HG03196 (cell line): ENCODE data around the gene PTK6.

Source experiments
- ATAC-seq: cut with Tn5 transposase; IDR thresholded peaks from one replicate; pipeline ENCODE4 v1.9.1; 2021; ENCODE audit not compliant: unreplicated experiment

Gene PTK6

GRCh38 chr20:63545814-63546213, 8.6 kb upstream of the PTK6 start:
- ATAC-seq, result no peak

- no peak for ATAC-seq
These were observed 7.9 kb upstream of the PTK6 start for GRCh38 chr20:63544958-63545516.

GRCh38 chr20:63544241-63544957, 7.2 kb upstream of the PTK6 start:
- no peak for ATAC-seq

- ATAC-seq, result no peak
These were observed 6.6 kb upstream of the PTK6 start for GRCh38 chr20:63543733-63544132.

- ATAC-seq, result no peak
These were observed 6.0 kb upstream of the PTK6 start for GRCh38 chr20:63543131-63543530.

- ATAC-seq, result no peak
These were observed 5.5 kb upstream of the PTK6 start for GRCh38 chr20:63542696-63543095.

GRCh38 chr20:63542031-63542559, 4.9 kb upstream of the PTK6 start:
- ATAC-seq, result no peak

- ATAC-seq, result no peak
These were observed 4.2 kb upstream of the PTK6 start for GRCh38 chr20:63541371-63541770.

- no peak for ATAC-seq
These were observed 3.4 kb upstream of the PTK6 start for GRCh38 chr20:63540417-63541186.

GRCh38 chr20:63539441-63540370, 2.5 kb upstream of the PTK6 start:
- no peak for ATAC-seq

- no peak for ATAC-seq
These were observed 1.9 kb upstream of the PTK6 start for GRCh38 chr20:63539092-63539430.

GRCh38 chr20:63538204-63539091, 1.3 kb upstream of the PTK6 start:
- ATAC-seq, result no peak

GRCh38 chr20:63537525-63538203, 488 bp upstream of the PTK6 start:
- peak; percentile 78 for ATAC-seq

- ATAC-seq, result no peak
These were observed 767 bp downstream of the PTK6 start for GRCh38 chr20:63536241-63536977.

- ATAC-seq, result no peak
These were observed 2.1 kb downstream of the PTK6 start for GRCh38 chr20:63534831-63535651.

- no peak for ATAC-seq
These were observed 2.7 kb downstream of the PTK6 start for GRCh38 chr20:63534427-63534830.

GRCh38 chr20:63533871-63534393, 3.2 kb downstream of the PTK6 start:
- ATAC-seq, result no peak

- ATAC-seq, result no peak
These were observed 3.8 kb downstream of the PTK6 start for GRCh38 chr20:63533388-63533787.
